HG02943 (cell line): ENCODE results near the gene E4F1.

Experiments used
- ATAC-seq: cut with Tn5 transposase; IDR thresholded peaks from one replicate; pipeline ENCODE4 v1.9.1; 2021; ENCODE audit warnings: mild to moderate bottlenecking, low read depth, moderate library complexity; ENCODE audit not compliant: unreplicated experiment

E4F1 gene, protein sequence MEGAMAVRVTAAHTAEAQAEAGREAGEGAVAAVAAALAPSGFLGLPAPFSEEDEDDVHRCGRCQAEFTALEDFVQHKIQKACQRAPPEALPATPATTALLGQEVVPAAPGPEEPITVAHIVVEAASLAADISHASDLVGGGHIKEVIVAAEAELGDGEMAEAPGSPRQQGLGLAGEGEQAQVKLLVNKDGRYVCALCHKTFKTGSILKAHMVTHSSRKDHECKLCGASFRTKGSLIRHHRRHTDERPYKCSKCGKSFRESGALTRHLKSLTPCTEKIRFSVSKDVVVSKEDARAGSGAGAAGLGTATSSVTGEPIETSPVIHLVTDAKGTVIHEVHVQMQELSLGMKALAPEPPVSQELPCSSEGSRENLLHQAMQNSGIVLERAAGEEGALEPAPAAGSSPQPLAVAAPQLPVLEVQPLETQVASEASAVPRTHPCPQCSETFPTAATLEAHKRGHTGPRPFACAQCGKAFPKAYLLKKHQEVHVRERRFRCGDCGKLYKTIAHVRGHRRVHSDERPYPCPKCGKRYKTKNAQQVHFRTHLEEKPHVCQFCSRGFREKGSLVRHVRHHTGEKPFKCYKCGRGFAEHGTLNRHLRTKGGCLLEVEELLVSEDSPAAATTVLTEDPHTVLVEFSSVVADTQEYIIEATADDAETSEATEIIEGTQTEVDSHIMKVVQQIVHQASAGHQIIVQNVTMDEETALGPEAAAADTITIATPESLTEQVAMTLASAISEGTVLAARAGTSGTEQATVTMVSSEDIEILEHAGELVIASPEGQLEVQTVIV

DNA sequence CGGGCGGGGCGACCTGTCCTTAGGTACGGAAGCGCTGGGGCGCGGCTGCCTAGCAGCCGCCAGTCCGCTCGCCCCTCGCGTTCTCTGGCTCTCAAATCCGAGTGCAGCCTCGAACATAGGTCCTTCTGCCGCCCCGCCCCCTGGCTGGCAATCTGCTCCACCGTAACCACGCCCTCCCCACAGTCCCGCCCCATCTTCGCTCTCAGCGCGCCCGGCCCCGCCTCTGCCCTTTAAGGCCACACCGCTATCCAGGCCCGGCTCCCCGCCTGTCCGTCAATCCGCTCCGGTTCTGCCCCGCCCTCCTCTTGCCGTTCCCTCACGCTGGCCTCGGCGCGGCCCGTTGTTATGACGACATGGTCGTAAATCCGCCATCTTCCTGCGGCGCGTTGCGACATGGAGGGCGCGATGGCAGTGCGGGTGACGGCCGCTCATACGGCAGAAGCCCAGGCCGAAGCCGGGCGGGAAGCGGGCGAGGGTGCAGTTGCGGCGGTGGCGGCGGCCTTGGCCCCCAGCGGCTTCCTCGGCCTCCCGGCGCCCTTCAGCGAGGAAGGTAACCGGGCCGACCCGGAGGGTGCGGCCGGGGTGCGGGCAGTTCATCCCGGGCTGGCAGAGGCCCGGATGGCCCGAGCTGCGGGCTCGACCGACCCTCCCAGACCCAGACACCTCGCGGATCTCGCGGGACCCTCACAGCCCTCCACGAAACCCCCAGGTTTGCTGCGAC, at the start of gene E4F1:
Gene E4F1 (plus strand): TSS at position 371 of the 721 bp plus-strand sequence. CDS start 23 bp downstream, at position 394.
- ATAC-seq, result peak; percentile 94

DNA sequence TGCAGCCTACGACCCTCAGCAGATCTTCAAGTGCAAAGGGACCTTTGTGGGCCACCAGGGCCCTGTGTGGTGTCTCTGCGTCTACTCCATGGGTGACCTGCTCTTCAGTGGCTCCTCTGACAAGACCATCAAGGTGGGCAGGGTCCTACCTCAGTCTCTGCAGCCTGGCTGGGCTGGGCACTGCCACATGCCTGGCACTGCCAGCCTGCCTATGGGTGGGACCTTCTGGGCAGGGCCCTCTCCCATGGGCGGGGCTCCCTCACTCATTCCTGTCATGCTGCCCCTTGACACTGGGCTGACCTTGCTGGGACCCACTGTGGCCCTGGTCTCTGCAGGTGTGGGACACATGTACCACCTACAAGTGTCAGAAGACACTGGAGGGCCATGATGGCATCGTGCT, 49.5 kb upstream of the E4F1 start:
- ATAC-seq, result no peak

DNA sequence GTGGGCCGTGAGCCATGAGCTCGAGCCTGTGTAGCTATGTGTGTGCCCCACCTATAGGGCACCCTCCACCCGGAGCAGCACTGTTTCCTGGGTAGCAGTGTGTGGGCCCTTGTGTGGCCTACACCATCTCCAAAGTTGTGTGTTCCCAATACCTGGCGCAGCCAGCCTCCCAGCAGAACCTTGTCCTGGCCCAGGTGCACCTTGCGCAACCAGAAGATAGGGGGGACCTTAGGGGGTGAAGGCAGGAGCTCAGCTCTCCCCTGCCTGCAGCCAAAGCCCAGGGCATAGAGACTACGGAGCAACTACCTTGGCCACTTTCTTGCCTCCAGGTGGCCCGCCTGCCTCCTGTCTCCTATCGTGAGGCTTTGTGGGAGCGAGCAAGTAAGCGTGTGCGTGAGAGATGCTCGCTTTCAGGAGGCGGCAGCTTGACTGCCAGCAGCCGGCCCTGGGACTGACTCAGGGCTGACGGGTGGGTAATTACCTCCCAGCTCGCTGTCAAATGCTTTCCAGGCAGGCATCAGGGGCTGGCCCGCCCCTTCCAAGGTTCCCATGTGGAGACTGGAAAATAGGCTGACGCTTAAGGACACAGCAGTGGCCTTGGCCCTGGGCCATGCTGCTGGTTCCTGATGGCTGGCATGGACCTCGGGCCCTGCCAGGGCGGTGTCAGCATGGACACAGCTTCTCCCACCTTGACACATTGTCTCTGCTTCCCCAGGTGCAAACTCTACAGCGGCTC, 48.8 kb upstream of the E4F1 start:
- no peak for ATAC-seq

DNA sequence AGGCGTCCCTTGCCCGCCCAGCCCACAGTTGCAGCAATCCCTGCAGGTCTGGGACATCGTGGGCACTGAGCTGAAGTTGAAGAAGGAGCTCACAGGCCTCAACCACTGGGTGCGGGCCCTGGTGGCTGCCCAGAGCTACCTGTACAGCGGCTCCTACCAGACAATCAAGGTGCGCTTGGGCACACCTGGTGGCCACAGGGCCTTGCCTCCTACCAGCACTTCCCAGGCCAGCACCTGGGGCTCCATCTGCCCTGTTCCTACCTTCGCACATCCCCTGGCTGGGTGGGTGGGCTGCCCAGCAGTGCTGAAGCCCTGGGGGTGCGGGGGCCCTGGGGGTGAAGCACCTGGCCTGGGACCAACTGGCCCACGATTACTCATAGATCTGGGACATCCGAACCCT, 47.9 kb upstream of the E4F1 start:
- no peak for ATAC-seq

DNA sequence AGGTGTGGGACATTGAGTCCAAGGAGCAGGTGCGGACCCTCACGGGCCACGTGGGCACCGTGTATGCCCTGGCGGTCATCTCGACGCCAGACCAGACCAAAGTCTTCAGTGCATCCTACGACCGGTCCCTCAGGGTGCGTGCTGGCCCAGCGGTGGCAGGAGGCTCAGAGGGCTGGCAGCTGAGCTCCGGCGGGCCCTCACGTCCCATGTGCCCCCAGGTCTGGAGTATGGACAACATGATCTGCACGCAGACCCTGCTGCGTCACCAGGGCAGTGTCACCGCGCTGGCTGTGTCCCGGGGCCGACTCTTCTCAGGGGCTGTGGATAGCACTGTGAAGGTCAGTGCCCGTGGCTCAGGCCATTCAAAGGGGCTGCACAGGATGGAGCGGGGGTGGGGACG, 47.3 kb upstream of the E4F1 start:
- ATAC-seq, result no peak

DNA sequence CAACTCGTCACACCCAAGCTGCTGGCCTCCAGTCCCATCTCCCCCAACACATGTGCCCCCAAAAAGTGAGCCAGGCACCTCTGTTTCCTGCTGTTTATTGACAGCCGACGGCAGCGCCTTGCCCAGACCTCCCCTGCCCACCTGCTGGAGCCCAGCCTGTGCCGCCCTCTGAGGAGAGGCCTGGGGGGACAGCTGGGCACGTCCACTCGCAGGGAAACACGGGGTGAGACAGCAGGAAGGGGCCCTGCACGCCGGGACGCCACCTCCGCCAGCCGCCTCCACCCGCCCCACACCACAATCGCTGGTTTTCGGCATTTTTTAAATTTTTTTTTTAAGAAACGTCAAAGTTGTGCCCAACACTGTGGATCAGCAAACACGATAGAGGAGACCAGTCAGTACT, 46.3 kb upstream of the E4F1 start:
- ATAC-seq, result no peak

DNA sequence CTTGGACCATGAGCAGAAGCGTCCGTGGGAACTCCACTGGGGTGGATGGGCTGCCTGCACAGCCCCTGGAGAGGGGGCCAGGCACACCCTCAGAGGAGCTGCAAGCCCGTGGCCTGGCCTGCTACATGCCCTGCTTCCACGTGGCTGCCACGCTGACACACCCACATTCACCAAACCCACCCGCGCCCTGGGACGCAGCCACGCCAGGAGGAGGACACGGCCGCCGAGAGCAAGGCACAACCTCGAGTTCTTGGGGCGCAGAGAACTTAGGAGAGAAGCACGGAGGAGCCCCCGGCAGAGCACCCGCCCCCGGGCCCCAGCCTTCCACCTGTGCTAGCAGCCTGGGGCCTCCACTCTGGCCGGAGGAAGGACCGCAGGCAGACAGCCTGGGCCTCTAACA, 45.8 kb upstream of the E4F1 start:
- no peak for ATAC-seq

DNA sequence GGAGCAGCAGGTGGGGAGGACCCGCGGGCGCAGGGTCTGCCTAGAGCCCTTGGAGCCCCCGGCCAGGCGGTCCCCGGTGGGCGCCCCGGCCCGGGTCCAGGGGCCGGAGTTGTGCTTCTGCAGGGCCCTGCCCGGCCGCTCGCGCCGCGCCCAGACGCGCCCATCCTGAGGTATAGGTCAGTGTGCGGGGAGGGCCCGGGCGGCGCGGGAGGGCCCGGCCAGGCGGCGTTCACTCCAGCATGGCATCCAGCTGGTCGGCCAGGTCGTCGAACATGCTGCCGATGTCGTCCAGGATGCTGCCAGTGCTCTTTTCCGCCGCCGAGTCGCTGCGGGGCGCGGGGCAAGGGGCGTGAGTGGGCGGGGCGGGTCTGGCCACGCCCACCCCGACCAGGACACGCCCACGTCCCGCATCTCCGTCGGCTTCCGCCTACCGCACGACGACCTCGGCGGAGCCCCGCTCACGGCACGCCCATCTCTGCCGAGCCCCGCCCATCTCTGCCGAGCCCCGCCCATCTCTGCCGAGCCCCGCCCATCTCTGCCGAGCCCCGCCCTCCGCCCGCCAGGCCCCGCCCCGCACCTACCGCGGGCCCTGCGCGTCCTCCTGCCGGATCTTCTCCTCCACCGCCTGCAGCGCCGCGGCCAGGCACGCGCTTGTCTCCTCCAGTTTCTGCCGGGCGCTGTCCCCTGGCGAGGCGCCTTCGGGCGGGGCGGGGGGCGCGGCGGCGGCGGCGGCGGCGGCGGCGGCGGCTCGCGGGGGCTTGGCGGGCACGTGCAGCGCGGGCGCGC, 44.9 kb upstream of the E4F1 start:
- ATAC-seq, result no peak

DNA sequence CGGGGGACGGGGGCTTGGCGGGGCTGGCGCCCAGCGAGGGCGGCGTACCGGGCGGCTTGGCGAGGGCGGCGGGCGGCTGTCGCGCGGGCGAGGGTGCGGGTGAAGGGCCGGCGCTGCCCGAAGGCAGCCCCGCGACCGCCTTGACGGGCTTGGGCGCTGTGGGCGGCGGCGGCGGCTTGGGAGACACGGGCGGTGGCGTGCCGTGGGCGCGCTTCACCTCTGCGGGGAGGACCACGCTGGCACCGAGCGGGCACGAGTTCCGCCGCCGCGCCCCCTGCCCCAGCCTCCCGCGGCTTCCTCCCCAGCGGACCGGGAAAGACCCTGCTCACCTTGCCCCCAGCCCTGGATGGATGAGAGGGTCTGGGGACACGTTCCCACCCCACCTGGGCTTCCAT, 44.3 kb upstream of the E4F1 start:
- ATAC-seq, result no peak

DNA sequence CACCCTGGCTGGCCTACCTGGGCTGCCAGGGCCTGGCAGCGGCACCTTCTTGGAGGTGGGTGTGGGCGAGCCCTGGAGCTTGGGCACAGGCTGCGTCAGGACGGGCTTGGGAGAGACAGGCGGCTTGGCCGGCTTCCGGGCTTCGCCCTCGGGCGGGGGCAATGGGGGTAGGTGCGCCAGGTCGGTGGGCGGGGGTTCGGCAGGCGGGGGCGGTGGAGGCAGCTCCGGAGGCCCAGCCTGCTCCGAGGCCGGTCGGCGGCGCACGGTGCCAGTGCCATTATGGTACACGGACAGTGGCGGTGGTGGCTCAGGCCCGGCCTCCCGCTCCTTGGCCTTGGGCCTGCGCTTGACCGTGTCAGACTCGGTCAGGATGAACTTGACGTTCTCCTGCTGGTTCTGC, 43.8 kb upstream of the E4F1 start:
- no peak for ATAC-seq

DNA sequence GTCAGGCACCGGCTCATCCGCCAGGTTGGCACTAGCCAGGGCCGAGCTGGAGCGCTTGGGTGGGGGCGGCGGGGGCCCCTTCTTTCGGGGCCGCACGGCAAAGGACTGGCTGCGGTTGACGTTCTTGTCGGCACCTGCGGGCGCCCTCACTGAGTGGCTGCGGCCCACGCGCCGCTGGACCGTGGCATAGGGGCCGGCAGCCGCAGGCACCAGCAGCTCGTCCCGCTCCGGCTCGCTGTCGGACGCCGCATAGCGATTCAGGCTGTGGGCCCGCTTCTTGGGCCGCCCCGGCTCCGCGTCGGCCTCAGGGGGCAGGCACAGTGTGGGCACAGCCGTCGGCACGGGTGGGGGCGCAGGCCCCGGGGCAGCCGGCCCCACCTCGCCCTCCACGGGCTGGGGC, 42.9 kb upstream of the E4F1 start:
- ATAC-seq, result no peak

DNA sequence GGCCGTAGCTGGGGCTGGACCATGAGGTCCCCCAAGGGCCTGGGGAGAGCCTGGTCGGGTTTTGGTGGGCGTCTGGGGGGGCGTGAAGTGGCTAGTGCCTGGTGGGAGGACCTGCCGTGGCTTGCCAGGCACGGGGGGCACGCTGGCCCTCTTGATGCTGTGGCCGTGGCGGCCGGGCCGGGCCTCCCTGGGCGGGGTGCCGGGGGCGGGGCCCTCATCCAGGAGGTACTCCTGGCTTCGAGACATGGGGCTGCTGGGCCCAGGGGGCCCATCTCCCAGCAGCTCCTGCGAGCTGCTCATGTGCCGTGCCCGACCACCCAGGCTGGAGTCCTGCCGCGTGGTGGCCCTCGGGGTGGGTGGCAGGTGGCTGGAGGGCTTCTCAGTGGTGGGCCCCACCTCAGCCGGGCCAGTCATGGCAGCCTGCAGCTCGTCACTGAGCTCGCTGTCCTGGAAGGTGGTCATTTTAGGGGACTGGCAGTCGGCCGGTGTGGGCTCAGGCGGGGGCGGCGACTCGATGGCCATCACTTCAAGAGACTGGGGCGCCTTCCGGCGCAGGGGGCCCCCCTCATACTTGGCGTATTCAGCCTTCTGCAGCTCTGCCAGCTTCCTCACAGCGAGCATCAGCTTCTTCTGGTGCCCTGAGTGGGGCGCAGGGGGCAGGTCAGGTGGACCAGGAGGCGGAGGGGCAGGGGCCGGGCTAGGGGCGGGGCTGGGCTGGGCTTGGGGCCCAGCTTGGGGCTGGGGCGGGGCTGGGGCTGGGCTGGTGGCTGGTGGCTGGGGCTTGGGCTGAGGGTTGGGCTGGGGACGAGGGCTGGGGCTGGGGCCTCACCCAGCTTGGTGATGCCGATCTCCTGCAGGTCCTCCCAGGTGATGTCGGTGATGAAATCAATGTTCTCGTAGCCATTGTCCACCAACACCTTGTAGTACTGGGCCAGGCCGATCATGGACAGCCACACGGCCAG, 42.1 kb upstream of the E4F1 start:
- no peak for ATAC-seq

DNA sequence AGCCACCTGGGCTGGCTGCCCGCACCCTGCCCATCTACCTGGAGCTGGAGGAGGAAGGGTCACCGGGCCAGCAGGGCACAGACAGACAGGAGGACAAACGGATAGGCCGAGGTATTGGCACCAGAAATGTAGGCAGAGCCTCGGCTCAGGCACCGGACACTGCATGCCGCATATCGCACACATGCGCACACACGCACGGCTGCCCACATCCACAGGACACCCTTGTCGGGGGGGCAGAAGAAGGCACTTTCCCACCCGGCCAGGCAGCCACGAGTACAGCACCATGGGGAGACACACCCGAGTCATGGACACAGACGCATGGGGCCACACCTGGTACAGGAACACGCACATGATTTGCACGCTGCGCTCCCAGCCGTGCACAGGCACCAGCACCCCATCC, 41.4 kb upstream of the E4F1 start:
- no peak for ATAC-seq

DNA sequence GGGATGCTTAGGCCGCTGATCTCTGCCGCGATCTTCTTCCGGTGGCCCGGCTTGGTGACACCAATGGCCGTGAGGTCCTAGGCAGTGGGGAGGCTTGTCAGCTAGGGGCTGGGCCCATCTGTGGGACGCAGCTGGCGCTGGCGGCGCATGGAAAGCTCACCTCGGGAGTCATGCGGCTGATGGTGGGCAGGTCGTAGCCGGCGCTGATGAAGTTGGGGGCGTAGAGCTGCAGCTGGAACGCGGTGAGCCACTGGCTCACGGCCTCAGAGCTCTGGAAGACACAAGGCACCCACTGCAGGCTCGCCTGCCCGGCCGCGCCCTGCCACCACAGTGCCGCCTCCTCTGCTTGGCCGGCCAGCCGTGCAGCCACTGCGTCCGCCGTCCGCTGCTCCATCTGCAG, 39.7 kb upstream of the E4F1 start:
- no peak for ATAC-seq

DNA sequence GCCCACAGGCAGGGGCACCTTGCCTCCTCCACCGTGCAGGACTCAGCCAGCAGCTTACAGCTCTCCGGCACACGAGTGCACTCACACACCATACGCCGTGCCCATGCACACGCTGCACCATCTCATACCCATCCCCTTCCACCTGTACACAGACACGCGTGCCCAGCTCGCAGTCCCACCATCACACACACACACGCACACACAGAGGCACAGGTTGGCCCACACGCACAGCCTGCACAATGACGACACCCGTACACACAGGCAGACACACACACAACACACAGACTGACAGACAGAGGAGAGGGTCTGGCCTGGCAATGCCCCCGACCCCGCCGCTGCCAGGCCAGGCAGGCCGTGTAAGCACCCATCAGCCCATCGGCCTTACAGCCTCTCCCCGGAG, 39.0 kb upstream of the E4F1 start:
- no peak for ATAC-seq

DNA sequence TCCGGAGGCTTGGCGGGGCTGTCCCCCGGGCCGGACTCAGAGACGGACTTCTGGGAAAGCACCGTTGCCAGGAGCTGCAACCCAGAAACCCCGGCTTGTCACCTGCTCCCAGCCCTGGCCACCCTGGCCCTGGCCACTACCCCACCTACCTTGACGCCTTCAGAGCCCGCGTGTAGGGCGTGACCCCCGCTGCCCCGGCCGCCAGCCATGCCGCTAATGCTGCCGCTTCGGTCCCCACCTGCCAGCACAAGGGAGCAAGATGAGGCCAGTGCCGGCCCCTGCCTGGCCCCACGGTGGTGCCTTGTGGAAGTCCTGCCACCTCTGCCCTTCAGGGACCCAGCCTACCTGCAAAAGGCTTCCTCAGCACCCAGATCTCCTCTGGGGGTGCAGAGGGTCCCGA, 38.4 kb upstream of the E4F1 start:
- ATAC-seq, result no peak

DNA sequence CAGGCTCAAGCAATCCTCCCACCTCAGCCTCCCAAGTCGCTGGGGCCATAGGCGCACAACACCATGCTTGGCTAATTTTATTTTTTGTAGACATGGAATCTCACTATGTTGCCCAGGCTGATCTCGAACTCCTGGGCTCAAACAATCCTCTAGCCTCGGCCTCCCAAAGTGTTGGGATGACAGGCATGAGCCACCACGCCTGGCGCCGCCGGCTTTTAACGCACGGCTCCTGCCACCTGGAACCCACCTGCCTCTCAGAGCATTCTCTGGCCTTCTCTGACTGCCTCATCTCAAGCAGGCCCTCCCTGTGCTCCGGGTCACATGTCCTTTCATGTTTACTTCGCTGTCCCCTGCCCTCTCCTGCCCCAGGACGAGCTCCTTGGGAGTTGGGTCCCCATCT, 37.3 kb upstream of the E4F1 start:
- ATAC-seq, result no peak

DNA sequence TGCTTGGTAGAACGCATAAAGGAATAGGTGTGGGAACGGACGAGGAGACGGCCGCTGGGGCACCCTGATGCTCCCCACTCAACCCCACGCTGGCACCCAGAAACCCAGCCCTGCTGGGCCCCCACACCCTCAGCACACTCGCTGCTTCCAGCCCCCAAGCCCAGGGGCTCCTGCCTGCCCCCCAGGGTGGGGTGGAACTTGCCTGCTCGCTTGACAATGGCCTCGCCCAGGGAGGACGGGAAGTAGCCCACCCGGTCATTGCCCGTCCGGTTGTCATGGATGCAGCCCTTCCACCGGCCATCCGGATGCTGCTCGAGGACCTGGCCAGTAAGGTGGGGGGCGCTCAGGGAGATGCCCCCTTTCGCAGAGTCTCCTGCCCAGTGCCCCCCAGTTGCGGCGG, 36.9 kb upstream of the E4F1 start:
- no peak for ATAC-seq

DNA sequence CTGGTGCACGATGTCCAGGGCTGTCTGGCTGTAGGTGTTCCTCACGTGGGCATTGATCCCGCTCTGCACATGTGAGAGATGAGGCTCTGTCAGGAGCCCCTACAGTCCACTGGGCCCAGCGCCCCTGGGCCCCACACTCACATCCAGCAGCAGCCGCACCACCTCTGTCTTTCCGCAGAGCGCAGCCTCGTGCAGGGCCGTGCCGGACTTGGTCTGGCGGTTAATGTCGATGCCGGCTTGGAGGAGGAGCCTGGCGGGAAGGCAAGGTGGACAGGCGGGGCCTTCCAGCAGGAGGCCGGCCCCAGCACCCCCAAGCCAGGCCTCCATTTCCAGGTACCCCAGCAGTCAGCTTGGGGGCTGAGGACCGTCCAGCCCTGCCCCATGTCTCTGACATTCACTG, 36.2 kb upstream of the E4F1 start:
- no peak for ATAC-seq
